HCT116 (cell line): ENCODE measurements around the gene TSPEAR. TPM values are rescaled to one million over a fixed set of nuclear protein-coding genes. Genes with fewer than 3 reads are reported as not detected.

ENCODE experiments used
- ATAC-seq: fragments of 200-7000 bp; cut with Tn5 transposase; 2 replicates; pipeline ENCODE4 v1.9.1; 2020; ENCODE audit warnings: mild to moderate bottlenecking, moderate library complexity
- BruUV-seq: library from RNA; stranded (reverse); fragments of 400-500 nt; replicated peaks from 2 replicates; lab custom pipeline; 2021; lab: Mats Ljungman, UMichigan
- CTCF ChIA-PET: fragments of 300-600 bp; sonication (Branson Sonifier 250); formaldehyde crosslinking; loops from one replicate; lab custom pipeline; 2021; ENCODE audit warnings: antibody characterized with exemption; lab: Charles Lee
- POLR2A ChIA-PET: fragments of 300-600, 350-600 bp; sonication (Branson Sonifier 250); formaldehyde crosslinking; loops from one replicate; lab custom pipeline; 2021; ENCODE audit warnings: antibody characterized with exemption; lab: Charles Lee
- RAD21 ChIA-PET, 2 experiments: fragments of 300-600 bp; sonication (Branson Sonifier 250); formaldehyde crosslinking; loops; one replicate each; lab custom pipeline; 2023; ENCODE audit warnings: low total read pairs in 2 of 2; ENCODE audit not compliant: uncharacterized antibody in 2 of 2, unreplicated experiment in 2 of 2, low non-redundant PET in 1 of 2; lab: Charles Lee
- DNase-seq: peaks from one replicate; pipeline ENCODE4 v3.0.0-alpha.2; 2010; ENCODE audit warnings: low read depth, low spot score
- H2AFZ ChIP-seq: fragments of 200-600 bp; shearing (Covaris generic), sonication (generic); 2 replicates; pipeline ENCODE4 v1.6.1; 2017; ENCODE audit warnings: low read depth, mixed run types, mixed read lengths, antibody characterized with exemption, low read length; ENCODE audit not compliant: poor library complexity, severe bottlenecking
- H3K27ac ChIP-seq: 2 replicates; pipeline ENCODE4 v1.5.1; 2012; ENCODE audit warnings: low read depth, low read length
- H3K27me3 ChIP-seq: fragments of 200-600 bp; sonication (generic); 2 replicates; pipeline ENCODE4 v1.6.1; 2016; ENCODE audit warnings: mixed run types, low read length, mixed read lengths; ENCODE audit not compliant: insufficient read depth
- H3K36me3 ChIP-seq, 2 experiments: fragments of 200-500 bp in 1 of 2; fragments of 200-600 bp in 1 of 2; sonication (Bioruptor generic) in 1 of 2; sonication (generic) in 1 of 2; 2 replicates each; pipeline versions ENCODE4 v1.5.1 to v1.6.1; 2014 to 2016; ENCODE audit warnings: low read length in 2 of 2, inconsistent platforms in 1 of 2, mixed read lengths in 1 of 2, mixed run types in 1 of 2; ENCODE audit not compliant: insufficient read depth in 2 of 2, control insufficient read depth in 1 of 2
- H3K4me1 ChIP-seq, 2 experiments: fragments of 200-600 bp in 1 of 2; sonication (generic) in 1 of 2; 2 replicates each; pipeline versions ENCODE4 v1.5.1 to v1.6.1; 2012 to 2017; ENCODE audit warnings: low read length in 2 of 2, inconsistent platforms in 1 of 2, mild to moderate bottlenecking in 1 of 2, mixed read lengths in 1 of 2, mixed run types in 1 of 2, moderate library complexity in 1 of 2; ENCODE audit not compliant: insufficient read depth in 2 of 2, control insufficient read depth in 1 of 2
- H3K4me2 ChIP-seq: fragments of 200-600 bp; sonication (generic); 2 replicates; pipeline ENCODE4 v1.6.1; 2017; ENCODE audit warnings: mixed run types, low read length, mixed read lengths
- H3K4me3 ChIP-seq, 2 experiments: fragments of 200-600 bp in 1 of 2; sonication (generic) in 1 of 2; replicated peaks in 1 of 2; 2 replicates each; pipeline ENCODE4 v1.5.1; 2011 to 2016; ENCODE audit warnings: low read length in 2 of 2, control low read depth in 1 of 2, low read depth in 1 of 2, mild to moderate bottlenecking in 1 of 2, mixed read lengths in 1 of 2, mixed run types in 1 of 2
- H3K79me2 ChIP-seq: fragments of 200-600 bp; sonication (generic); 2 replicates; pipeline ENCODE4 v1.6.1; 2017; ENCODE audit warnings: mild to moderate bottlenecking, mixed run types, low read length, moderate library complexity, mixed read lengths; ENCODE audit not compliant: insufficient read depth
- H3K9ac ChIP-seq: fragments of 200-600 bp; sonication (generic); 2 replicates; pipeline ENCODE4 v1.6.1; 2016; ENCODE audit warnings: low read length, mixed read lengths
- H3K9me2 ChIP-seq: fragments of 200-600 bp; sonication (generic), shearing (Covaris generic); 2 replicates; pipeline ENCODE4 v1.6.1; 2017; ENCODE audit warnings: mixed run types, mild to moderate bottlenecking, moderate library complexity; ENCODE audit not compliant: insufficient read depth
- H3K9me3 ChIP-seq, 2 experiments: fragments of 200-500 bp in 1 of 2; fragments of 200-600 bp in 1 of 2; sonication (Bioruptor generic) in 1 of 2; sonication (generic) in 1 of 2; 2 replicates each; pipeline ENCODE4 v1.6.1; 2014 to 2017; ENCODE audit warnings: low read length in 2 of 2, mixed read lengths in 2 of 2, inconsistent platforms in 1 of 2, low read depth in 1 of 2, mild to moderate bottlenecking in 1 of 2, mixed run types in 1 of 2, moderate library complexity in 1 of 2; ENCODE audit not compliant: control insufficient read depth in 1 of 2, insufficient read depth in 1 of 2
- H4K20me1 ChIP-seq: fragments of 200-600 bp; sonication (generic), shearing (Covaris generic); 2 replicates; pipeline ENCODE4 v1.6.1; 2017; ENCODE audit warnings: mixed run types, mild to moderate bottlenecking, moderate library complexity; ENCODE audit not compliant: insufficient read depth
- ATF3 ChIP-seq: IDR thresholded peaks from 2 replicates; pipeline ENCODE4 v1.6.1; 2012
- CBX3 ChIP-seq: IDR thresholded peaks from 2 replicates; pipeline ENCODE4 v1.6.1; 2012; ENCODE audit warnings: low read depth
- CTCF ChIP-seq, 3 experiments: fragments of 200-600 bp in 1 of 3; sonication (generic) in 1 of 3; IDR thresholded peaks in 2 of 3; conservative IDR thresholded peaks in 1 of 3; 2 replicates each; pipeline ENCODE4 v1.5.1; 2012 to 2017; ENCODE audit warnings: low read depth in 2 of 3, low read length in 2 of 3, antibody characterized with exemption in 1 of 3, borderline replicate concordance in 1 of 3, control low read depth in 1 of 3, mild to moderate bottlenecking in 1 of 3, mixed read lengths in 1 of 3, mixed run types in 1 of 3, moderate library complexity in 1 of 3; ENCODE audit not compliant: insufficient read depth in 1 of 3
- EGR1 ChIP-seq: IDR thresholded peaks from 2 replicates; pipeline ENCODE4 v1.6.1; 2012; ENCODE audit warnings: low read depth
- ELF1 ChIP-seq: IDR thresholded peaks from 2 replicates; pipeline ENCODE4 v1.6.1; 2012; ENCODE audit warnings: low read depth, borderline replicate concordance
- FOSL1 ChIP-seq: IDR thresholded peaks from 2 replicates; pipeline ENCODE4 v1.6.1; 2012; ENCODE audit warnings: low read depth
- MAX ChIP-seq: IDR thresholded peaks from 2 replicates; pipeline ENCODE4 v1.6.1; 2012
- POLR2A ChIP-seq: IDR thresholded peaks from 2 replicates; pipeline ENCODE4 v1.7.0; 2011; ENCODE audit warnings: borderline replicate concordance; ENCODE audit not compliant: insufficient read depth, insufficient read length; ENCODE audit errors: extremely low read depth
- RAD21 ChIP-seq: IDR thresholded peaks from 2 replicates; pipeline ENCODE4 v1.6.1; 2012; ENCODE audit warnings: low read depth, mild to moderate bottlenecking
- SP1 ChIP-seq: IDR thresholded peaks from 2 replicates; pipeline ENCODE4 v1.6.1; 2012; ENCODE audit warnings: low read depth
- SRF ChIP-seq: IDR thresholded peaks from 2 replicates; pipeline ENCODE4 v1.6.1; 2012; ENCODE audit warnings: low read depth
- TCF7L2 ChIP-seq: IDR thresholded peaks from 2 replicates; pipeline ENCODE4 v1.7.0; 2011; ENCODE audit warnings: borderline replicate concordance, inconsistent platforms; ENCODE audit not compliant: insufficient read depth, insufficient read length; ENCODE audit errors: extremely low read depth
- YY1 ChIP-seq: IDR thresholded peaks from 2 replicates; pipeline ENCODE4 v1.6.1; 2011; ENCODE audit warnings: low read length, low read depth, moderate library complexity, mild to moderate bottlenecking; ENCODE audit not compliant: insufficient replicate concordance; ENCODE audit errors: extremely low read depth
- ZFX ChIP-seq: fragments of 450-650 bp; IDR thresholded peaks from 2 replicates; pipeline ENCODE4 v1.6.1; 2017
- intact Hi-C: fragments of 100-400 bp; cut with micrococcal nuclease; formaldehyde crosslinking; loops from 2 replicates; pipeline ENCODE4 v1.10.0; 2022
- total RNA-seq: library from RNA; stranded (reverse); gene quantifications from one replicate; pipeline ENCODE4 v1.2.1, GENCODE V29; 2021; ENCODE audit not compliant: unreplicated experiment
- TF ChIP-seq, protein P1 (sequence below): IDR thresholded peaks from 2 replicates; pipeline ENCODE4 v1.6.1; 2012; ENCODE audit warnings: low read depth

TSPEAR gene
- total RNA-seq, 1 experiment from 2014 or later, result not detected

DNA sequence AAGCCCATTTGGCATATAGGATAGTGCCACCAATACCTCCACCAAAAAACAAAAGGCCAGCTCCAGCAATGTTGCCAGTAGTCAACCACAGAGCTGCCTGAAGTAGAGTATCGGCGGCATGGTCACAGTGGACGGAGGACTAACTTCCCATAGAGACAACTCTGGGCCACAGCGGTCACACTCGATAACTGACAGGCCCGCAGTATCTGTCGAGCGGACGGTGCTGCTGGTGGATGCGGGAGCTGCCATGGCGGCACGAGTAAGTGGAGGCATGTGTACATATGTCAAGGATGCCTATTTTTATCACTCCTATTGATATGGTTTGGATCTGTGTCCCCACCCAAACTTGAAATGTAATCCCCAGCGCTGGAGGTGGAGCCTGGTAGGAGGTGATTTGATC, 33.5 kb downstream of the TSPEAR start (continued):
- TF ChIP-seq, protein P1, sequence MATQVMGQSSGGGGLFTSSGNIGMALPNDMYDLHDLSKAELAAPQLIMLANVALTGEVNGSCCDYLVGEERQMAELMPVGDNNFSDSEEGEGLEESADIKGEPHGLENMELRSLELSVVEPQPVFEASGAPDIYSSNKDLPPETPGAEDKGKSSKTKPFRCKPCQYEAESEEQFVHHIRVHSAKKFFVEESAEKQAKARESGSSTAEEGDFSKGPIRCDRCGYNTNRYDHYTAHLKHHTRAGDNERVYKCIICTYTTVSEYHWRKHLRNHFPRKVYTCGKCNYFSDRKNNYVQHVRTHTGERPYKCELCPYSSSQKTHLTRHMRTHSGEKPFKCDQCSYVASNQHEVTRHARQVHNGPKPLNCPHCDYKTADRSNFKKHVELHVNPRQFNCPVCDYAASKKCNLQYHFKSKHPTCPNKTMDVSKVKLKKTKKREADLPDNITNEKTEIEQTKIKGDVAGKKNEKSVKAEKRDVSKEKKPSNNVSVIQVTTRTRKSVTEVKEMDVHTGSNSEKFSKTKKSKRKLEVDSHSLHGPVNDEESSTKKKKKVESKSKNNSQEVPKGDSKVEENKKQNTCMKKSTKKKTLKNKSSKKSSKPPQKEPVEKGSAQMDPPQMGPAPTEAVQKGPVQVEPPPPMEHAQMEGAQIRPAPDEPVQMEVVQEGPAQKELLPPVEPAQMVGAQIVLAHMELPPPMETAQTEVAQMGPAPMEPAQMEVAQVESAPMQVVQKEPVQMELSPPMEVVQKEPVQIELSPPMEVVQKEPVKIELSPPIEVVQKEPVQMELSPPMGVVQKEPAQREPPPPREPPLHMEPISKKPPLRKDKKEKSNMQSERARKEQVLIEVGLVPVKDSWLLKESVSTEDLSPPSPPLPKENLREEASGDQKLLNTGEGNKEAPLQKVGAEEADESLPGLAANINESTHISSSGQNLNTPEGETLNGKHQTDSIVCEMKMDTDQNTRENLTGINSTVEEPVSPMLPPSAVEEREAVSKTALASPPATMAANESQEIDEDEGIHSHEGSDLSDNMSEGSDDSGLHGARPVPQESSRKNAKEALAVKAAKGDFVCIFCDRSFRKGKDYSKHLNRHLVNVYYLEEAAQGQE, result no peak
- TF ChIP-seq RAD21, result no peak
- no peak for TF ChIP-seq CBX3
- TF ChIP-seq CTCF (IDR thresholded peaks at IDR 0.05 in 2 of 3, conservative IDR thresholded peaks at IDR 0.05 in 1 of 3; ENCODE audit: borderline replicate concordance in 1 of 3, insufficient read depth in 1 of 3, low read depth in 2 of 3, low read length in 2 of 3), result no peak
- TF ChIP-seq MAX, result no peak

DNA sequence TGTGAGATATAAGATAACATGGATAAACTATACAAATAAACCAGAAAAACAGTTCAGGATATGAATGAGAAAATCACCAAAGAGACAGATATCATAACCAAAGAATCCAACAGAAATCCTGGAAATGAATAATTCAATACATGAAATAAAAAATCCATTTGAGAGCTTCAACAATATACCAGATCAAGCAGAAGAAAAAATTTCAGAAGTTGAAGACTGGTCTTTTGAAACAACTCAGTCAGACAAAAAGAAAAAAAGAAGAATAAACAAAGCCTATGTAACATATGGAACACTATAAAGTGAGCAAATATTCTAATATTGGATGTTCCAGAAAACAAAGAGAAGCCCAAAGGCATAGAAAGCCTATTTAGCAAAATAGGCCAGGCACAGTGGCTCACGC, 39.5 kb downstream of the TSPEAR start:
- ChIA-PET CTCF (no interaction called here), POLR2A (no interaction called here), RAD21 (no interaction called here)
- no peak overlapping the region for H3K4me3 ChIP-seq
- H3K4me2 ChIP-seq, result no peak overlapping the region
- no peak for DNase-seq
- no TSS peak for BruUV-seq
- H4K20me1 ChIP-seq, result no peaks in the 10 kb centered on the region
- 0 out of 4 replicates have a peak, but pooled peaks cover 0 to 3% of the 10 kb centered on the region in 2 experiments for H3K9me3 ChIP-seq
- H3K36me3 ChIP-seq, result no peaks in the 10 kb centered on the region
- intact Hi-C loops, result loop anchor here (10.0 kb wide), 1 partner anchor 107 kb away; no protein-coding TSS in a partner anchor
- H3K9me2 ChIP-seq, result no peaks in the 10 kb centered on the region
- H3K79me2 ChIP-seq, result no peaks in the 10 kb centered on the region
- peaks cover 5% of the 10 kb centered on the region; the same call in 1 of the 2 replicates for H3K27me3 ChIP-seq
- no peak overlapping the region for H2AFZ ChIP-seq
- H3K4me1 ChIP-seq, result no peaks in the 10 kb centered on the region
- no peak for ATAC-seq
- no peak overlapping the region for H3K27ac ChIP-seq
- no peak overlapping the region for H3K9ac ChIP-seq
- TF ChIP-seq RAD21, result no peak
- no peak for TF ChIP-seq FOSL1
- no peak for TF ChIP-seq POLR2A
- TF ChIP-seq TCF7L2, result no peak
- no peak for TF ChIP-seq EGR1
- no peak for TF ChIP-seq ATF3
- TF ChIP-seq, protein P1, result no peak
- no peak for TF ChIP-seq SRF
- no peak for TF ChIP-seq MAX
- no peak for TF ChIP-seq SP1
- no peak for TF ChIP-seq ZFX
- TF ChIP-seq ELF1, result no peak
- no peak for TF ChIP-seq YY1
